Esophagus muscularis mucosa (tissue), 4 donors: ENCODE measurements around the gene TBC1D21. TPM values are rescaled to one million over a fixed set of nuclear protein-coding genes. Genes with fewer than 3 reads are reported as not detected.
A peak's percentile ranks its signal among the peaks of the same experiment; 100 is the strongest.

ENCODE experiments used
- DNase-seq: peaks from one replicate; pipeline ENCODE4 v3.0.0-alpha.2; 2017; ENCODE audit errors: extremely low spot score
- H3K27ac ChIP-seq, 4 donors: fragments of 200-600 bp; sonication (generic); replicated peaks in 1 of 4; 1 replicate in 3 of 4; 2 replicates in 1 of 4; pipeline ENCODE4 v1.5.1; 2016 to 2019; ENCODE audit warnings: mild to moderate bottlenecking in 1 of 4
- H3K27me3 ChIP-seq, 4 donors: fragments of 200-600 bp; sonication (generic); one replicate each; pipeline versions ENCODE4 v1.5.1 to v1.6.0; 2016 to 2019
- H3K36me3 ChIP-seq, 4 donors: fragments of 200-600 bp; sonication (generic); one replicate each; pipeline ENCODE4 v1.5.1; 2016 to 2019
- H3K4me1 ChIP-seq, 4 donors: fragments of 200-600 bp; sonication (generic); one replicate each; pipeline ENCODE4 v1.5.1; 2016 to 2019
- H3K4me3 ChIP-seq, 4 donors: fragments of 200-600 bp; sonication (generic); 1 replicate in 2 of 4; 2 replicates in 2 of 4; pipeline ENCODE4 v1.5.1; 2016 to 2019; ENCODE audit warnings: mild to moderate bottlenecking in 4 of 4, moderate library complexity in 1 of 4
- H3K9me3 ChIP-seq, 4 donors: fragments of 200-600 bp; sonication (generic); 1 replicate in 3 of 4; 2 replicates in 1 of 4; pipeline ENCODE4 v1.5.1; 2016 to 2019
- CTCF ChIP-seq, 3 experiments: fragments of 200-600 bp in 2 of 3; fragments of 450-650 bp in 1 of 3; sonication (generic) in 2 of 3; IDR thresholded peaks; one replicate each; pipeline ENCODE4 v1.5.1; 2017 to 2019; ENCODE audit warnings: antibody characterized with exemption in 3 of 3, mild to moderate bottlenecking in 2 of 3, moderate library complexity in 1 of 3
- EP300 ChIP-seq: sonication (generic); formaldehyde crosslinking; IDR thresholded peaks from one replicate; pipeline ENCODE4 v1.6.1; 2017; ENCODE audit warnings: antibody characterized with exemption
- POLR2A ChIP-seq: fragments of 450-650 bp; IDR thresholded peaks from one replicate; pipeline ENCODE4 v1.6.1; 2017; ENCODE audit warnings: antibody characterized with exemption, moderate library complexity, mild to moderate bottlenecking, low read depth
- POLR2AphosphoS5 ChIP-seq, 2 donors: sonication (generic); formaldehyde crosslinking; IDR thresholded peaks; one replicate each; pipeline ENCODE4 v1.6.1; 2017; ENCODE audit warnings: antibody characterized with exemption in 2 of 2
- WGBS: methylation state at CpG from one replicate; pipeline ENCODE4 v1.1.5; 2018; 5-methylcytosine and 5-hydroxymethylcytosine counted together
- intact Hi-C: fragments of 100-400 bp; cut with DNase I; formaldehyde crosslinking; loops from one replicate; pipeline ENCODE4 v1.15.1; 2023
- total RNA-seq, 4 donors: library from RNA; depleted of rRNA; stranded (reverse); fragments of >200 nt; gene quantifications; one replicate each; pipeline versions ENCODE4 v1.1.0 to v1.2.1, GENCODE V29; 2016

The TBC1D21 gene
- total RNA-seq, 4 donors from 2014 or later, result not detected

- WGBS, result 5% methylated on average over 4 of the region's 78 CpGs
- H3K4me1 ChIP-seq, result peaks cover 60 to 100% (median 94%) of the 10 kb centered on the region in 4 donors
- peak; percentile 46 to 48 (median 46) for TF ChIP-seq CTCF (IDR thresholded peaks at IDR 0.05)
- no peak for TF ChIP-seq POLR2A
- no peak for TF ChIP-seq EP300
- peak in 1 of 2 donors; percentile 34 for TF ChIP-seq POLR2AphosphoS5 (IDR thresholded peaks at IDR 0.05)
- peak overlapping the region; percentile 64 to 80 (median 77) for H3K4me3 ChIP-seq
- H3K9me3 ChIP-seq, result no peaks in the 10 kb centered on the region
- intact Hi-C loops, result no loop called here
- DNase-seq, result no peak
- H3K27ac ChIP-seq, result peak overlapping the region; percentile 92 to 96 (median 94)
- peaks cover 0 to 33% (median 0%) of the 10 kb centered on the region in 4 donors for H3K27me3 ChIP-seq
- H3K36me3 ChIP-seq, result peaks cover 0 to 7% (median 3%) of the 10 kb centered on the region in 4 donors
Measured at GRCh38 chr15:73927476-73928240, 54.3 kb downstream of the TBC1D21 start.

GRCh38 chr15:73928241-73928579, 54.8 kb downstream of the TBC1D21 start:
- peaks cover 0 to 9% (median 3%) of the 10 kb centered on the region in 4 donors for H3K36me3 ChIP-seq
- peak overlapping the region; percentile 92 to 96 (median 94) for H3K27ac ChIP-seq
- no peaks in the 10 kb centered on the region for H3K9me3 ChIP-seq
- peak overlapping the region; percentile 64 to 80 (median 77) for H3K4me3 ChIP-seq
- intact Hi-C loops, result no loop called here
- DNase-seq, result no peak
- H3K4me1 ChIP-seq, result peaks cover 55 to 98% (median 88%) of the 10 kb centered on the region in 4 donors
- TF ChIP-seq POLR2A, result no peak
- no peak for TF ChIP-seq EP300
- TF ChIP-seq POLR2AphosphoS5 (IDR thresholded peaks at IDR 0.05), result no peak
- no peak for TF ChIP-seq CTCF (IDR thresholded peaks at IDR 0.05)
- WGBS, result 72% methylated on average over 3 of the region's 3 CpGs
- H3K27me3 ChIP-seq, result peaks cover 0 to 33% (median 0%) of the 10 kb centered on the region in 4 donors

GRCh38 chr15:73928971-73929627, 55.7 kb downstream of the TBC1D21 start:
- H3K4me3 ChIP-seq, result no peak overlapping the region
- H3K36me3 ChIP-seq, result peaks cover 0 to 17% (median 3%) of the 10 kb centered on the region in 4 donors
- peaks cover 0 to 33% (median 0%) of the 10 kb centered on the region in 4 donors for H3K27me3 ChIP-seq
- no peak for DNase-seq
- H3K4me1 ChIP-seq, result peaks cover 46 to 91% (median 79%) of the 10 kb centered on the region in 4 donors
- H3K9me3 ChIP-seq, result no peaks in the 10 kb centered on the region
- TF ChIP-seq POLR2A (no peak), CTCF (IDR thresholded peaks at IDR 0.05) (no peak), EP300 (no peak), POLR2AphosphoS5 (IDR thresholded peaks at IDR 0.05) (no peak)
- intact Hi-C loops, result no loop called here
- 63% methylated on average over 5 of the region's 5 CpGs for WGBS
- H3K27ac ChIP-seq, result peak overlapping the region in 1 of 4 donors; percentile 18

GRCh38 chr15:73930371-73930770, 57.0 kb downstream of the TBC1D21 start:
- TF ChIP-seq EP300 (no peak), CTCF (IDR thresholded peaks at IDR 0.05) (no peak), POLR2AphosphoS5 (IDR thresholded peaks at IDR 0.05) (no peak), POLR2A (no peak)
- Histone ChIP-seq H3K36me3 (peaks cover 0 to 20% (median 3%) of the 10 kb centered on the region in 4 donors), H3K9me3 (no peaks in the 10 kb centered on the region), H3K27me3 (peaks cover 0 to 33% (median 0%) of the 10 kb centered on the region in 4 donors), H3K27ac (peak overlapping the region; percentile 21 to 68 (median 26)), H3K4me3 (no peak overlapping the region), H3K4me1 (peaks cover 36 to 91% (median 73%) of the 10 kb centered on the region in 4 donors)
- WGBS, result 86% methylated on average over 1 of the region's 8 CpGs
- no peak for DNase-seq
- intact Hi-C loops, result no loop called here
